ENCODE measurements around the gene LYSMD2.

The LYSMD2 gene

DNA sequence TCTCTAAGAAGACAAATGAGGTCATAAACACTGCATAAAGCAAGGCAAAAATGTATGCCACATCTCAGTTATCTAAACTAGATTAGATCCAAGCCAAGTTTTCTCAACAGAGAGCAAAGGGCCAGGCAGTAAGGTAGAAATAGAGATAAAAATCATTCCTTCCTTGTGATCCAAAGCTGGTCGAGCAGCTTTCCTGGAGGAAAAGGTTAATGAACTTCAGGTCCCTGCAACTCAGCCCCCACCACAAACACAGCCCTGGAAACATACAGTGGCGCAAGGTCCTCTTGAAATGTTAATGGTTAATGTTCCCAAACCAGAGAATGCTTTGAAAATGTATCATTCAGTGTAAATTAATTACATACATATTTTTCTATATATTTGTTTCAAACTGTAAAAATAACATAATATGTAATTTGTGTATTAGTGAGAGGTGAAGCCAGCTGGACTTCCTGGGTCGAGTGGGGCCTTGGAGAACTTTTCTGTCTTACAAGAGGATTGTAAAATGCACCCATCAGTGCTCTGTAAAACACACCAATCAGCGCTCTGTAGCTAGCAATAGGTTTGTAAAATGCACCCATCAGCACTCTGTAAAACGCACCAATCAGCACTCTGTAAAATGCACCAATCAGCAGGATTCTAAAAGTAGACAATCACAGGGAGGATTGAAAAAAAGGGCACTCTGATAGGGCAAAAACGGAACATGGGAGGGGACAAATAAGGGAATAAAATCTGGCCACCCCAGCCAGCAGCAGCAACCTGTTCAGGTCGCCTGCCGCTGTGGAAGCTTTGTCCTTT, 17.1 kb downstream of the LYSMD2 start:
- DNase-seq (ENCODE audit: low read depth, low spot score), result no peak

DNA sequence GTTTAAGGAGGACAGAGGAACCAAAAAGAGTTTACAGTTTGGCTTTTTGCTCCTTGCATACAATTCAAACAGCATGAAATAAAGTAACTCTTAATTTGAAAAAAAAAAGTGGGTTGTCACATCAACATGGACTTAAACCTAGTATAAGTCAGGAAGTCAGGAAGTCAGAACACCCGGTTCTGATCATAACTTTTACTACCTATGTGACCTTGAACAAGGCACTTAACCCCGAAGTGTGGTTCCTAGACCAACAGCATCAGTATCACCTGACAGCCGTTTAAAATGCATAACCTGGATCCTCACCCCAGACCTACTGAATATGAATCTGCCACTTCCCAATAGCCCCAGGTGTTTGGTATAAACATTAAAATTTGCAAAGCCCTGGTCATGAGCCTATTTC, 18.7 kb downstream of the LYSMD2 start:
- DNase-seq (ENCODE audit: low read depth, low spot score), result no peak

DNA sequence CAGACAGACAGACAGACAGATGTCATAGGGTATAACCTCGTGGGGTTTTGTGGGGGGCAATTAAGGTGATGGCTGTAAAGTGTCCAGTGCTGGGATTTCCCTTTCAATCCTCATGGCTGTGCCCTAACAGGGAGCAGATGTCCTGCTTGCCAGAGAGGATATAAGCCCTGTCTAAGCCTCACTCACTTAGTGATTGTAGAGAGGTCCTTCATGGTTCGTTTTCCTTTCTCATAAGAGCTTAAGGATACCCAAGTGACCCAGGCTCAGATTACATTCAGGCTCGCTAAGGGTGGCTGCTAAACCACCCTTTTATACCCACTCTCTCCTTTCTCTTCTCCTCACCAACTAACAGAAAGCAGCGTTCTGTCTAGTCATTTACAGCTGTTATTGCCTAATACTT, 19.2 kb downstream of the LYSMD2 start:
- no peak for DNase-seq (ENCODE audit: low read depth, low spot score)

DNA sequence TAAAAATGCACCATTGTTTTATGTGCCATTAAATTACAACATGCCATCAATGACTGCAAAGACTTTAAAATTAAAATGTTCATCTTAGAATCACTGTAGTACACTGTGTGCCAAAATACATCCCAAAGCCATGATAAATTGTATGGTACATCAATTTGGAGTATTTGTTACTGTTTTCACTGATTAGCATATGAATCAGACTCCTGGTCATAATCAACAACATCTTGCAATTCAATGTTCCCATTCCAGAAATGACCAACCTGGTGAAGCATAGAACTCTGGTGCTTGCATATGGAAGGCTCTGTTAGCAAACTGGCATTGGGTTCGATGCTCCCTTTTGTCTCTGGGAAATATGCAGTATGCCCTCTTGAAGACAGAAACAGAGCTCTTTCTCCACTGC, 22.5 kb downstream of the LYSMD2 start:
- DNase-seq (ENCODE audit: low read depth, low spot score), result no peak

DNA sequence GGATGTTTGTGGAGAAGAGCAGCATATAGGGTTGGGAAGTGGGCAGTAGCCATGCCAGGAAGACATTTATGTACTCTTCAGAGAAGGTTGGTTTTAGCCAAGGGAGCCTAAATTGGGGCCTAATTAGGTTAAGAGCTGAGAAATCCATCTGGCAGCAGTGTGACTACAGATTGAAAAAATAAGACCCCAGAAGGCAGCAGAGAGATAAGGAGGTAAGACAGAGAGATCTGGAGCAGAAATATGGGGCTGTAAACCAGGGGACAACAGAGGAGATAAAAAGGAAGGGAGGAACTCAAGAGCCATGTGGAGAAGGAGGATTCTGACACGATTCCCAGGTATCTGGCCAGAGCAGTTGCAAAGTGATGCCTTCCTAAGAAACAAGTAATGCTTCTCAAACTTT, 23.3 kb downstream of the LYSMD2 start:
- no peak for DNase-seq (ENCODE audit: low read depth, low spot score)

DNA sequence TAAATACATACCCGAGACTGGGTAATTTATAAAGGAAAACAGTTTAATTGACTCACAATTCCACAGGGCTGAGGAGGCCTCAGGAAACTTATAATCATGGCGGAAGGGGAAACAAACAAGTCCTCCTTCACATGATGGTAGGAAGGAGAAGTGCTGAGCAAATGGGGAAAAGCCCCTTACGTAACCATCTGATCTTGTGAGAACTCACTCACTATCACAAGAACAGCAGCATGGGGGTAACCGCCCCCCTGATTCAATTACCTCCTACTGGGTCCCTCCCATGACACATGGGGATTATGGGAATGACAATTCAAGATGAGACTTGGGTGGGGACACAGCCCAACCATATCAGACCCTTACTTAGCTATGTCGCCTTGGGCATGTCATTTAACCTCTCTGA, 28.4 kb downstream of the LYSMD2 start:
- DNase-seq (ENCODE audit: low read depth, low spot score), result no peak

DNA sequence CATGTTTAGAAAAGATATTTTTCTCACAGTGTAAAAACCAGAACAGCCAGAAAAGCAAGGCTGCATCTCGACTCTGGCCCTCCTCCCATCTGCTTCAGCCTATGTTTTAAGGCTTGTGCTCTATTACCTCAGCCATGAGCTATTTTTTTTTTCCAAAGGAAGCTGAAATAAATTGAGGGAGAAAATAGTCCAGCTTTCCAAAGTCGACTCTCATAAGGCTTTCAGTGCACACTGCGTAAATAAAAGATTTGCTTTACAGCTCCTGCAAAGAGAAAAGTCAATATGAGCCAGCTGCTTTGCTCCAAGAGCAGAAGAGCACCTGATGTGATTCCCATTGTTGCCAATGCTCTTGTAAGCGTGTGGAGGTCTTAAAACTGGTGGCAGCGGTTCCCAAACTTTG, 29.4 kb downstream of the LYSMD2 start:
- no peak for DNase-seq (ENCODE audit: low read depth, low spot score)

DNA sequence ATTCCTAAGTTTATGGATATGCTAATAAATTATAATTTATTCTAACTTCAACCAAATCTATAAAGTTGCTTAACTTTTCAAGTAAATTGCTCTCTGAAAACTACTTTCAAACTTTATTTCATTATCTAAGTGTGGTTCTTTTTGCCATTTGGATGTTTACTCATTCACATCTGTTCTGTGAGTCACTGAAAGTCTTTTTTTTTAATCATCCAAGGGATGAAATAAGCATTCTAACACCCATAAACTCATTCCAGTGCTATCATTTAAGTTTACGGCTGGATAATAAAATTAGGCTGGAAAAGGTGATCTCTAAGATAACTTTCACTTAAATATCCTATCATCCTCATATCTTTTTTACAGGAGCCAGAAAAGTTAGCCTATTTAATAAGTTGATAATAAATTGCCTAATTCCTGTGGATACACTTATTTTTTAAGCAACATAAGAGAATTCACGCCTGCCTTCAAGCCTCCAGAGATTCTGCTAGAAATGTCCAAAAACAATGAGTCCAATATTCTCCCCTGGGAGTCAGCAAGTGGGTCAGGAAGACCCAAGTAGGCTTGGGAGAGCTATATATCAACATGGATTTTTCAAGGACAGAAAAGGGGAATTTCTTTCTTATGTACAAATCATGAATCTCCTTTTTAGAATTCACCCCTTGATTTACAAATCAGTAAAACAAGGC, 30.4 kb downstream of the LYSMD2 start:
- no peak for DNase-seq (ENCODE audit: low read depth, low spot score)

DNA sequence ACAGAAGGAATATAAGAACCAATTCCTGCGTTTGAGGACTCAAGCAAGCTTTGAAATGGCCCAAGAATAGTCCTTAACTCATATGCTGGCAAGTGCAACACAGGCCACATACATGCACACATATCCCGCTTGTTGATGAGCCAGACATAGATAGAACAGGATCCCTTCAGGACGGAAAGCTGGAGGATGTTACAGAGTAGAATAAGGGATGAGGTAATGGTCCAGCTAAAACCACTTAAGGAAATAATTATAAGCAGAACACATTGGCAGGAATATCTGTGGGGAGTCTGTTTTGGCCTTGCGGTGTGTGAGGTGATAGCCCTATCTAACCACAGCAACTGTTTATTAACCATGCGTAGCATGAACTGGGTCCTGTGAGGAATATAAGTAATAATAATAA, 31.2 kb downstream of the LYSMD2 start:
- DNase-seq (ENCODE audit: low read depth, low spot score), result no peak

DNA sequence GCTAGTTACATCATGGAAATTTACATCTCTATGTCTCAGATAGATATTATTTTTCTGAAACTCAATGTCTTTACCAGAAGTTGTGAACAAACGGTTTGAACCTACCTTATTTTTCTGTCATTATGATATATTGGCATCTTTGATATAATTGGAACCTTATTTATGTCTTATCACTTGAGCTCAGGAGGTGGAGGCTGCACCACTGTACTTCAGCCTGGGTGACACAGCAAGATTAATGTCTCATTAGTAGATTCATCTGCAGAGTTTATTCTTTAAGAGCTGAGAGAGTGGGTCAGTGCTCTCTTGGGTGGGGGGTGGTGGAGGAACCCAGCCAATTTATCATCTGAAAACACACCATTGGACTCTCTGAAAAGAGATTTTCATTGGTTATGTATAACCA, 34.7 kb downstream of the LYSMD2 start:
- no peak for DNase-seq (ENCODE audit: low read depth, low spot score)

DNA sequence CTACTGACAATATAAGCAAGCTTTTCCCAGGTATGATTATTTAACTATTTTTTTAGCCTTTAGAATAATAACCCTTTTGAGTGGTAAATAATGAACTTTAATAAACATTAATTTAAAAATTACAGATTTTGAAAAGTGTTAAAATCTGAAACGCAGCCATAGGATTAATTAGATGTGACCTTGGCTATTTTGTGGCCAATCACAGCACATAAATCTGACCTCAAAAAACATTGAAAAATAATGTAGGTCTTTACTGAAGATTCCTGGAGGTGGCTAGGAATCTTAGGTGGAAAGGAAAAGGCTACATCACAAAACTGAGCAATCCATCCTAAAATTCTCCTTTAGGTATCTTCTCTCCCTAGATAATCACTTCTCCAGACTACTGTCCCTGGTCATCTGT, 38.1 kb downstream of the LYSMD2 start:
- no peak for DNase-seq (ENCODE audit: low read depth, low spot score)

DNA sequence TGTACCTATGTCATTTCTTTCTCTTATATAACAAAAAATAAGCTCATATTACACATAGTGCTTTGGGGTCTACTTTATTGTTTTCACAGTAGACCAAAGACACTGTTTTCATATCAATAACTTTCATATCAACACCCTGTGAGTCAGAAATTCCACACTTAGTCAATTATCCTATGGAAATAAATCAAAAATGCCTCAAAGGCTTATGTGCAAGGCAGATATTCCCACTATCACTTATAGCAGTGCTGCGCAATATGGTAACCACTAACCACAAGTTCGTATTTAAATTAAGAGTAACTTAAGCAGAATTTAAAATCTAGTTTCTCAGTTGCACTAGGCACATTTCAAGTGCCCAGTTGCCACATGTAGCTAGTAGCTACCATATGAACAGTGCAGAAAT, 40.3 kb downstream of the LYSMD2 start:
- DNase-seq (ENCODE audit: low read depth, low spot score), result no peak

DNA sequence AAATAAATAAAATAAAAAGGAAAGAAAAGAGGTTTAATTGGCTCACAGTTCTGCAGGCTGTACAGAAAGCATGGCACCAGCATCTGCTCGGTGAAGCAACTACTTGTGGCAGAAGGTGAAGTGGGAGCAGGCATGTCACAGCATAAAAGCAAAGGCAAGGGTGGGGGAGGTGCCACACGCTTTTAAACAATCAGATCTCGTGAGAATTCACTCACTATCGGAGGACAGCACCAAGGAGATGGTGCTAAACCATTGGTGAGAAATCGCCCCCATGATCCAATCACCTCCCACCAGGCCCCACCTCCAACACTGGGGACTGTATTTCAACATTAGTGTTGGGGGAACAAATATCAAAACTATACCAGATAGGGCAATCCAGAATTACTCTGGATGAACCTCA, 40.9 kb downstream of the LYSMD2 start:
- no peak for DNase-seq (ENCODE audit: low read depth, low spot score)

DNA sequence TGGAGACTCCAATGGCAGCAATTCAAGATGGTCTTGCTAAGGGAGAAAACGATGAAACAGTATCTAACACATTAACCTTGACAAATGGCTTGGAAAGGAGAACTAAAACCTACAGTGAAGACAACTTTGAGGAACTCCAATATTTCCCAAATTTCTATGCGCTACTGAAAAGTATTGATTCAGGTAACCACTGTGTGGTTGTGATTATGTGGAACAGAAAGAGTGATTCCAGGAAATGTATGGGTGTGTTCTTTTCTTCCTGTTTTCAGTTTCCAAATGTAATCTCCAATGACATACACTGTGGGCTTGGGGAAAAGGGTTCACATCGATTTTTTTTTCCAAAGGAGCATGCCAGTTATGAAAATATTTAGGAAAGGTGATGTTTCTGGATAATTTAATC, 45.3 kb downstream of the LYSMD2 start:
- no peak for DNase-seq (ENCODE audit: low read depth, low spot score)

DNA sequence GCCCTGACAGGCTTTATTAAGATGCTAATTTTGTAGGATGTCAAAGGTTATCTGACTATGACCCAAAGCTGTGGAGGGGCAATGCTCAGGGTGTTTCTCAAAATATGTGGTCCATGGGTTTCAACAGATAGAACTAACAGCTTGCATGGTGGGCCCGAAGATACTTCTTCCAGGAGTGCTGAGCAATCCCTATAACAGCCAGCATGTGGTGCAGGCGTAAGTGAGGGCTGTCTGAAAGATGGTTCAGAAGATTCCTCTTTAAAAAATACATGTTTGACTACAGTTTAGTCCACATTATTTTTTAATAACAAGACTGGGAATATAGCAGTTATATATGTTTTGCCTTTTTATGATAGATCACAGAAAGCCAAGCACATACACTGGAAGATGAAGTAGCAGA, 48.6 kb downstream of the LYSMD2 start:
- no peak for DNase-seq (ENCODE audit: low read depth, low spot score)

DNA sequence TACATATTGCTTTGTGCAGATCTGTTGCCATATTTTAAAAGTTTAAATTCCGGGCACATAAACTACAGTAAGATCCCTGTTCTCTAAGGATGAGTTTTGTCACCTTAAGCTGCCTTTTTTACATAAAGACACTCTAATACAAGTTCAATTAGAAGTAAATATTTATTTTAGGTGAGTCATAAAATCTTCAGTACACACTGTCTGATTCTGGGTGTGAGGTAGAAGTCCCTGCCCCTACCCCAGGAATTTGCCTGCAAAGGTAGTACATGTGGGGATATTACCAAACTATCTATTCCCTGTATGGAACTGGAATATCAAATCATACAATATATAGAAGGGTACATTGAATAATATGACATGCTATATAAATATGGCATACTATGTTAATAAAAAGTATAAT, 49.9 kb downstream of the LYSMD2 start:
- no peak for DNase-seq (ENCODE audit: low read depth, low spot score)

DNA sequence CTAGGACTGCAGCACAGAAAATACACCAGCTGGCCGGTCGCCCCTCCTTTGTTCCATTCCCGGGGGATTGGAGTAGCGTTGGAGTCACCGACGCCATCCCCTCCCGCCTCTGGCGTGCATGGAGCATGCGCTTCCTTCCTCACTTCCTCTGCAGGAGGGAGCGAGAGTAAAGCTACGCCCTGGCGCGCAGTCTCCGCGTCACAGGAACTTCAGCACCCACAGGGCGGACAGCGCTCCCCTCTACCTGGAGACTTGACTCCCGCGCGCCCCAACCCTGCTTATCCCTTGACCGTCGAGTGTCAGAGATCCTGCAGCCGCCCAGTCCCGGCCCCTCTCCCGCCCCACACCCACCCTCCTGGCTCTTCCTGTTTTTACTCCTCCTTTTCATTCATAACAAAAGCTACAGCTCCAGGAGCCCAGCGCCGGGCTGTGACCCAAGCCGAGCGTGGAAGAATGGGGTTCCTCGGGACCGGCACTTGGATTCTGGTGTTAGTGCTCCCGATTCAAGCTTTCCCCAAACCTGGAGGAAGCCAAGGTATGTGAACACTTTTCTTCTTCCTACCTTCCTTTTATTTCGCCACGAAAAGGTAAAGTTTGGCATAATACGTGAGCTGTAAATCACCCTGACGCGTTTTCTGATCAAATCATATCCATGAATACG, 56.0 kb downstream of the LYSMD2 start, which contains the start of gene SCG3:
TSS of gene SCG3 (plus strand) at position 201 of the 661 bp plus-strand sequence. CDS start at position 454, 253 bp downstream.
- peak; percentile 98 for DNase-seq (ENCODE audit: low read depth, low spot score)

DNA sequence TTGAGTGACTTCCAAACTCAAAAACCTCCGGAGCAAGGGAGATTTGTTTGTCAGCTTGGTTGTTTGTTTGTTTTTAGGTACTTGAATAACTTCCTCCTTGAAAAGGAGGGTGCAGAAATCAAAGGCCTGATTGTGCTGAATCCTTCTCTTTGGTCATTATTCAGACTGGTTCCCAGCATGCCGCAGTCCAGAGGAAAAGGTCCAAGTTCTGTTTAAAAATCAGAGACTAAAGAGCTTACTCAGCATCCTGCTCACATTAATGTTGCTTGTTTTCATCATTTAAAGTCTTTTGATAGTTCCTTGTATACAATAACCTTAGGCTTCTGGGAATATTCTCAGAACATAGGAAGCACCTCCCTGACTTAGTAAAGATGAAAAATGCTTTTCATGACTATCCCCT, 57.1 kb downstream of the LYSMD2 start:
- DNase-seq (ENCODE audit: low read depth, low spot score), result no peak

DNA sequence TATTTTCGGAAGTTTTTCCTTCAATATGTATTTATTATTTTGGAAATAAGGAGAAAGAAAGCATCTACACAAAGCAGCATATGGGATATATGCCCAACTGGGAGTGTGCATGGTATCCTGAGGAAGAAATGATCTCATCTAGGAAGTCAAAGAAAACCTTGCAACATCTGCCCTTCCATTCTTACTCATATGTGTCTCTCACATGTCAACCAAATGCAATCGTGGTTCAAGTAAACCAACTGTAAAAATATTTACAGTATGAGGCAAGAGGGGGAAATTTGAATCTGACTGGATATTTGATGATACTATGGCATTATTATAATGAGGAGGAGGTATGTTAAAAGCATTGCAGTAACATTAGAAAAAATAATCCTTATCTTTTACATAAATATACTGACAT, 59.4 kb downstream of the LYSMD2 start:
- no peak for DNase-seq (ENCODE audit: low read depth, low spot score)

DNA sequence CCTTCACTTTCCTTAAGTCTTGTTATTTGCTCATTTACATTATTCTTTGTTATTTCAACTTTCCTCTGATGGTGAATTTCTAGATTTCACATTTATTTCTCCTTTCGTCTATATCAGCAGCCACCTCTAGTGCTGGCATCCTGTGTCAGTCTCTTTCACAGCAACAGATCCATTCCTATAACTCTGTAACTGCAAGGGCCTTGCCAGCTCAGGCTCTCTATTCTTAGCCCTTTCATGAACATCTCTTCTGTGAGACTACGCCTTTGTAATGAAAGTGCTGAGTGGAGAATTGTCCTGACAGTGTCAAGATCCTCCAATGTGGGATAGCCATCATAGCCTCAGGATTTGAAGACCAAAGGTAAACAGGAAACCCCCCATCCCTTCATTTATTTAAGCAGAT, 60.0 kb downstream of the LYSMD2 start:
- DNase-seq (ENCODE audit: low read depth, low spot score), result no peak

DNA sequence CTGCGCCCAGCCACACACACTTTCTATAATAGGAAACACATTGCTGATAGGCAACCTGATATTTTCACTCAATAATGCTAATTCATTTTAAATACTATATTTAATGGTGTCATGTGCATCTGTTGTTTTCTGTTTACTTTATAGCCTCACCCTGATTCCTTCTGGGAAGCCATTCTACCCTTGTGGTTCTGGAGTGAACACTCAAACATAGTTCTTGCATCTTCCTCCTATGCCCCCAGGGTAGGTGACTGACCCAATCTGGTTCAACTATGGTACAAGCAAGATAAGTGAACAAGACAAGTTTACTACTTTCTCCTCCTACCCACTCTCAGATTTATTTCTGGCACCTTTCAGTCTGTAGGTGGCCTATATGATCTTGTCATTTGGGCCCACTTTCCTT, 60.4 kb downstream of the LYSMD2 start:
- no peak for DNase-seq (ENCODE audit: low read depth, low spot score)

DNA sequence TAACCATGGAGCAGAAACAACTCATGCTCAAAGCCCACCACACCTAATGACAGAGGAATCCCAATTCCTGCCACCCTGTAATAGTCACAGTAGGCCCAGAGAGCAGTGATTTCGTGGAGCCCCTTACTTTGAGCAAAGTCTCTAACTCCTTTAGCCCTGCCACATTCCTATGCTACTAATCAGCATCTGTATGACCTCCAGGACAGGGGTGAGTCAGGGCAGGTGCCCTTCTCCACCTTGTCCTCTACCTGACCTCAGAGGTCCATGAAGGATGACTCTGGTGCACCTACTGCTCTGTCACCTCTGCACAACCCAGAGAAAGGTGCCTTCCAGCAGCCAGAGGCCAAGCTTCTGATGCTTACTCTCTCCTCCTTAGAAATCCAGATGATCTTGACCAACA, 62.2 kb downstream of the LYSMD2 start:
- DNase-seq (ENCODE audit: low read depth, low spot score), result no peak
